Right kidney (tissue), 1 donor: Measurements from ENCODE around the gene ATP7B.

ENCODE experiments used
- DNase-seq: peaks from one replicate; pipeline ENCODE4 v3.0.0-alpha.2; 2016

The ATP7B gene

GRCh38 chr13:51887468-51887867, 123.8 kb downstream of the ATP7B start:
- DNase-seq, result no peak

GRCh38 chr13:51885651-51886050, 125.6 kb downstream of the ATP7B start:
- no peak for DNase-seq

- DNase-seq, result no peak
Observed at GRCh38 chr13:51883226-51883600, 128.0 kb downstream of the ATP7B start.
